PFSK-1 (cell line): Measurements from ENCODE around the gene ANTXR1.

Source experiments
- FOXP2 ChIP-seq: optimal IDR thresholded peaks from 2 replicates; pipeline ENCODE3; 2011; ENCODE audit warnings: borderline replicate concordance, control low read depth, inconsistent platforms; ENCODE audit not compliant: insufficient read depth; ENCODE audit errors: extremely low read length, extremely low read depth
- POLR2AphosphoS5 ChIP-seq: IDR thresholded peaks from 2 replicates; pipeline ENCODE4 v1.6.1; 2012; ENCODE audit warnings: low read depth, mild to moderate bottlenecking, control low read depth, low read length, moderate library complexity
- SIN3A ChIP-seq: IDR thresholded peaks from 2 replicates; pipeline ENCODE4 v1.6.1; 2012; ENCODE audit warnings: mild to moderate bottlenecking, low read length, moderate library complexity, borderline replicate concordance; ENCODE audit not compliant: insufficient read depth
- TAF1 ChIP-seq: IDR thresholded peaks from 2 replicates; pipeline ENCODE4 v1.6.1; 2012; ENCODE audit warnings: low read length, control low read depth, borderline replicate concordance; ENCODE audit not compliant: insufficient read depth
- TF ChIP-seq, protein P1 (sequence below), 2 experiments: IDR thresholded peaks; 2 replicates each; pipeline versions ENCODE4 v1.6.1 to v1.8.0; 2011 to 2012; ENCODE audit warnings: low read depth in 2 of 2, low read length in 2 of 2, control low read depth in 1 of 2, inconsistent platforms in 1 of 2, mild to moderate bottlenecking in 1 of 2, moderate library complexity in 1 of 2; ENCODE audit not compliant: insufficient read depth in 1 of 2

ANTXR1 gene

DNA sequence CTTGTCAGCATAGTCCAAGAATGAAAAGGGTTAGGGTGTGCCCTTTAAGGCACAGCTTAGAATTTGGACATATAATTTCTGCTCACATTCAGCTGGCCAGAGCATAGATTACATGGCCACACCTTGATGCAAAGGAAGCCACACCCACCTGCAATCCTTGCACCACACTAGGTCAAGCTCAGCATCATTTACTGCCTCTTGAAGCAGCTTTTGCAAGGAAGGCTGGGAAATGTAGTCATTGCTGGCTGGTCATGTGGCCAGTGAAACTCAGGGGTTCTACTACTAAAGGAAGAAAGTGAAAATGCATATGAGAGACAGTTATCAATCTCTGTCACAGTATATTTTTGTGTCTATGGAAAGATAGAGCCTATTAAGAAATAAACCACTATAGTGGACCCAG is 214.7 kb downstream of the ANTXR1 start:
- TF ChIP-seq TAF1: no peak
- TF ChIP-seq, protein P1, sequence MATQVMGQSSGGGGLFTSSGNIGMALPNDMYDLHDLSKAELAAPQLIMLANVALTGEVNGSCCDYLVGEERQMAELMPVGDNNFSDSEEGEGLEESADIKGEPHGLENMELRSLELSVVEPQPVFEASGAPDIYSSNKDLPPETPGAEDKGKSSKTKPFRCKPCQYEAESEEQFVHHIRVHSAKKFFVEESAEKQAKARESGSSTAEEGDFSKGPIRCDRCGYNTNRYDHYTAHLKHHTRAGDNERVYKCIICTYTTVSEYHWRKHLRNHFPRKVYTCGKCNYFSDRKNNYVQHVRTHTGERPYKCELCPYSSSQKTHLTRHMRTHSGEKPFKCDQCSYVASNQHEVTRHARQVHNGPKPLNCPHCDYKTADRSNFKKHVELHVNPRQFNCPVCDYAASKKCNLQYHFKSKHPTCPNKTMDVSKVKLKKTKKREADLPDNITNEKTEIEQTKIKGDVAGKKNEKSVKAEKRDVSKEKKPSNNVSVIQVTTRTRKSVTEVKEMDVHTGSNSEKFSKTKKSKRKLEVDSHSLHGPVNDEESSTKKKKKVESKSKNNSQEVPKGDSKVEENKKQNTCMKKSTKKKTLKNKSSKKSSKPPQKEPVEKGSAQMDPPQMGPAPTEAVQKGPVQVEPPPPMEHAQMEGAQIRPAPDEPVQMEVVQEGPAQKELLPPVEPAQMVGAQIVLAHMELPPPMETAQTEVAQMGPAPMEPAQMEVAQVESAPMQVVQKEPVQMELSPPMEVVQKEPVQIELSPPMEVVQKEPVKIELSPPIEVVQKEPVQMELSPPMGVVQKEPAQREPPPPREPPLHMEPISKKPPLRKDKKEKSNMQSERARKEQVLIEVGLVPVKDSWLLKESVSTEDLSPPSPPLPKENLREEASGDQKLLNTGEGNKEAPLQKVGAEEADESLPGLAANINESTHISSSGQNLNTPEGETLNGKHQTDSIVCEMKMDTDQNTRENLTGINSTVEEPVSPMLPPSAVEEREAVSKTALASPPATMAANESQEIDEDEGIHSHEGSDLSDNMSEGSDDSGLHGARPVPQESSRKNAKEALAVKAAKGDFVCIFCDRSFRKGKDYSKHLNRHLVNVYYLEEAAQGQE (IDR thresholded peaks at IDR 0.05; ENCODE audit: insufficient read depth in 1 of 2, low read depth in 2 of 2, low read length in 2 of 2): no peak

DNA sequence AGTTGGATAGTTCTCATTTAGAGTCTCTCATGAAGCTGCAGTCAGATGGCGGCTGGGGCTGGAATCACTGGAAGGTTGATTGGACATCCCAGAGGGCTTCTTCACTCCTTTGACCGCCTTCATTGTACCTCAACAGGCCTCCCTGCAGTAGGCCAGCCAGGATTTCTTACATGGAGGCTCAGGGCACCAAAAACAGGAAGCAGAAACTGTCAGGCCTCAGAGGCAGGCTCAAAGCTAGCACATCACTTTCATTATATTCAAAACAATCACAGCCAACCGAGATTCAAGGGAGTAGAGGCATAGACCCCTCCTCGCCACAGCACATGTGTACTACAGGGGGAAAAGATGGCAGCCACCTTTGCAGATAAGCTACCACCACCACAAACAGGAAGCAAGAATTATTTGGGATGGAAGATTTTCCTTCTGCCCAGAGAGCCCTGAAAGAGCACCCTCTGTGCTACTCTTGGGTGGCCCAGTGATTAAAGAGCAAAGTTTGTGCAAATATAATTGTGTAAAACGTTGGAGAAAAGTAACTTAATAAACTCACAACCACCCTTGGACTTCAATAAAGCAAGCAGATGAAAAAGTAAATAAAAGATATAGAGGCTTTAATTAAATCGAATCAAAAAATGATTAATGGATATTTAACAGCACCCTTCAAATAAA is 218.8 kb downstream of the ANTXR1 start:
- TF ChIP-seq, protein P1 (IDR thresholded peaks at IDR 0.05; ENCODE audit: insufficient read depth in 1 of 2, low read depth in 2 of 2, low read length in 2 of 2): no peak
- TF ChIP-seq FOXP2: no peak
- TF ChIP-seq TAF1: no peak
- TF ChIP-seq SIN3A: no peak
- no peak for TF ChIP-seq POLR2AphosphoS5

DNA sequence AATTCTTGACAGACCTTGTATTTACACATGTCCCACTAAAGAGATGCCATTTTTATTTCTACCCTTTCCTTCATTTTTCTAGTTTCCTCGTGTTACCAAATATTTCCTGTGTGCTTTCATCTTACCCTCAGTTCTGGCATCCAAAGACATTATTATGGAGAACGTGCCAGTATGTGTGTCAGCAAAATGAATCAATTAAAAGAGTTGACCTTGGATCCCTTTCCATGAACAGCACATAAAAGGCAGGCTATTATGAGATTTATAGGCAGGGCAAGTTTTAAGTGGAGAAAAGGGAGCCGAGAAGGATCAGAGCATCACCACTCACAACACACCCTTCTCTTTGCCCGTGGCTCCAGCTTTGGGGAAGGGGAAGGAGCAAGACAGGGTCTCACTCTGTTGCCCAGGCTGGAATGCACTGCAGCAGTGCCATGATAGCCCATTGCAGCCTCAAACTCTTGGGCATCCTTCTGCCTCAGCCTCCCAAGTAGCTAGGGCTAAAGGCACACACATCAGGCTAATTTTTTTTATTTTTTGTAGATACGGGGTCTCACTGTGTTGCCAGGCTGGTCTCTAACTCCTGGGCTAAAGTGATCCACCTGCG is 224.2 kb downstream of the ANTXR1 start:
- TF ChIP-seq SIN3A (no peak), TAF1 (no peak), FOXP2 (no peak), POLR2AphosphoS5 (no peak)
- TF ChIP-seq, protein P1 (IDR thresholded peaks at IDR 0.05; ENCODE audit: insufficient read depth in 1 of 2, low read depth in 2 of 2, low read length in 2 of 2): no peak

GRCh38 chr2:69238449-69239031 is 225.6 kb downstream of the ANTXR1 start:
- TF ChIP-seq POLR2AphosphoS5 (no peak), SIN3A (no peak)

DNA sequence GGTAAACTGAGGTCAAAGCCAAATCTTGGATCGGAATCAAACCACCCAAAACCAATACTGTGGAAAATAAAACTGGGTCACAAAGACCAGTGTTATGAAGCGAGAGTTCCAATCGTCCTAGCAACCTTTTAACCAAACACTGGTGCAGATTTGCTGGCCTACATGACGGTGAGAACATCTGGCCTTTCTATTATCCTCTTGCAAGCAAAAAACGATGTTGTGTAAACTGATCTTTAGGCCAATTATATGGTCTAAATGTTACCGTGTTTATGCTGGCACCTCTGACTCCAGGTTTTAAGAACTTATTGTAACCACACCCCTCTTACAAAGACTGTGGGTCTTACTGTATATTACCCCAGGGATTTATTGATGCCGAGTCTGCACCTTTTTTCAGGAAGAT is 228.1 kb downstream of the ANTXR1 start:
- no peak for TF ChIP-seq SIN3A
- TF ChIP-seq TAF1: no peak
- no peak for TF ChIP-seq POLR2AphosphoS5
- TF ChIP-seq, protein P1 (IDR thresholded peaks at IDR 0.05; ENCODE audit: insufficient read depth in 1 of 2, low read depth in 2 of 2, low read length in 2 of 2): no peak
- no peak for TF ChIP-seq FOXP2
